GM18867 (cell line): ENCODE measurements around the gene CD84.
"Not testable (repeated sequence)": the region's sequence is repeated elsewhere in the genome, so short reads cannot be mapped to it uniquely, and the experiment has no call there.

Source experiments
- ATAC-seq: cut with Tn5 transposase; IDR thresholded peaks from one replicate; pipeline ENCODE4 v1.9.1; 2021; ENCODE audit warnings: mild to moderate bottlenecking, moderate library complexity; ENCODE audit not compliant: unreplicated experiment

The CD84 gene

DNA sequence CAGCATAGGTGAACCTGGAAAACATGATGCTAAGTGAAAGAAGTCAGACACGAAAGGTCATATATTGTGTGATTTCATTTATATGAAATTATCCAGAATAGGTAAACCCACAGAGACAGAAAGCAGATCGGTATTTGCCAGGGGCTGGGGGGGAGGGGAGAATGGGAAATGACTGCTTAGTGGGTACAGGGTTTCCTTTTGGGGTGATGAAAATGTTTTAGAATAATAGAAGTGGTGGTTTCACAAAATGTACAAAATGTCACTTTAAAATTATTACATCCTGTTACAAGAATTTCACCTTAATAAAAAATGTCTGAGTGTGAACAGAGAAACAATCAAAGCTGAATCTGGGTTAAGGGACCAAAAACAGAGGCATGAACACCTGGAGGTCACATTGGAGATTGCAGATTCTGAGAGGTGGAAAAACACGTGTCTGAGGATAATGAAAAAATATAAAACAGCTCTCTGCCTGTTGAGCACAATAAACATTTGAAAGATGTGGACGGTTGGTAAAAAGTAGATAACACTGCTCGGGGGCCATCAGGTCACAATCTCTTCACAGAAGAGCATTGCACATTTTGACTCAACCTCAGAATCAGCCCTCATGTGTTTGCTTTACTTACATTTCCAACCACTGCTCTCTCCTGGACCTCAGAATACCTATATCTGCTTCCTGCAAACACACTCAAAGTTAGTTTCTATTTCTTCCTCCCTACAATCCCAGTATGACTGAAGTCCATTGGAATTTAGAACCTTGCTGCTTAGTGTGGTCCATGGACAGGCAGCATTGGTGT is 59.5 kb downstream of the CD84 start:
- ATAC-seq = peak; percentile 45

DNA sequence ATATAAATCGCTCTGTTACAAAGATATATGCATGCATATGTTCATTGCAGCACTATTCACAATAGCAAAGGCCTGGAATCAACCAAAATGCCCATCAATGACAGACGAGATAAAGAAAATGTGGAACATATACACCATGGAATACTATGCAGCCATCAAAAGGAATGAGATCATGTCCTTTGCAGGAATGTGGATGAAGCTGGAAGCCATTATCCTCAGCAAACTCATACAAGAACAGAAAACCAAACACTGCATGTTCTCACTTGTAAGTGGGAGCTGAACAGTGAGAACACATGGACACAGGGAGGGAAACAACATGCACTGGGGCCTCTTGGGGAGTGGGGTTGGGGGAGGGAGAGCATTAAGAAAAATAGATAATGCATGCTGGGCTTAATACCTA is 61.8 kb downstream of the CD84 start:
- not testable (repeated sequence) for ATAC-seq

DNA sequence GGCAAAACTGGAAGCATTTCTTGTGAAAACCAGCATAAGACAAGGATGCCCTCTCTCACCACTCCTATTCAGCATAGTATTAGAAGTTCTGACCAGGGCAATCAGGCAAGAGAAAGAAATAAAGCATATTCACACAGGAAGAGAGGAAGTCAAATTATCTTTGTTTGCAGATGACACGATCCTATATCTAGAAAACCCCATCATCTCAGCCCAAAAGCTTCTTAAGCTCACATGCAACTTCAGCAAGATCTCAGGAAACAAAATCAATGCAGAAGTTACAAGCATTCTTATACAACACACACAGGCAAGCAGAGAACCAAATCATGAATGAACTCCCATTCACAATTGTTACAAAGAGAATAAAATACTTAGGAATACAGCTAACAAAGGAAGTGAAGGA is 63.4 kb downstream of the CD84 start:
- not testable (repeated sequence) for ATAC-seq

DNA sequence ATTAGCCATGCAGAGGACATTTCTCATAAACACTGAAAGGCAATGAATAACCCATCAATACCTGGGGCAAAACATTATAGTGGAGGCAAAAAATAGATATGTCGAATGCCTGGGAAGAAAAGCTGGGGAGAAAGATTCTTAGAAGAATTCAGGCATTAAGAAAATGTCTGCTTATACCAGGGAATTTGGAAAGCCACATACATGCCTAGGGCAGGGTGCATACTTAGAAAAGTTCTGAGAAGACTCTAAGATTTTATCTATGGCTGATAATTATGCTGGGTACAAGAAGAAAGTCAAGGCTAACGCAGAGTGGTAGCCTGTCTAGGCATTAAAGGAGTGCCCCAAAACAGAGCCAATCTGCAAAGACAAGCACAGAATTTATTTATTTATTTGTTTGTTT is 74.6 kb downstream of the CD84 start:
- ATAC-seq = no peak

DNA sequence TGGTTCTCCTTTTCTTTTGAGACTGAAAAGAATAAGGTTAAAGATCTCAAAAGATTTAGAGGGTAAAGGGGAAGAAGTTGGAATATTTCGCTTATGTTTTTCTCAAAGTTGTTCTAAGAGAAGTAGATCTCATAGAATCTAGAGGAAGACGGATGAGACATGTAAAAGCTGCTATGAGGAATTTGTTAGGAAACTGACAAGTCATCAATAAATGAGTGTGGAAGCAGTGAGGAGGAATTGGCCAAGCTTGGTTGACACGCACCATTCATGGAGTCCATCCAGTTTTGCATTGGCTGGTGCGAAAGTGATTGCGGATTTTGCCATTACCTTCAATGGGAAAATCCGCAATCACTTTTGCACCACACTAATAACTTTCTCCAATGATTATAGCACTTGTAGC is 76.2 kb downstream of the CD84 start:
- no peak for ATAC-seq

DNA sequence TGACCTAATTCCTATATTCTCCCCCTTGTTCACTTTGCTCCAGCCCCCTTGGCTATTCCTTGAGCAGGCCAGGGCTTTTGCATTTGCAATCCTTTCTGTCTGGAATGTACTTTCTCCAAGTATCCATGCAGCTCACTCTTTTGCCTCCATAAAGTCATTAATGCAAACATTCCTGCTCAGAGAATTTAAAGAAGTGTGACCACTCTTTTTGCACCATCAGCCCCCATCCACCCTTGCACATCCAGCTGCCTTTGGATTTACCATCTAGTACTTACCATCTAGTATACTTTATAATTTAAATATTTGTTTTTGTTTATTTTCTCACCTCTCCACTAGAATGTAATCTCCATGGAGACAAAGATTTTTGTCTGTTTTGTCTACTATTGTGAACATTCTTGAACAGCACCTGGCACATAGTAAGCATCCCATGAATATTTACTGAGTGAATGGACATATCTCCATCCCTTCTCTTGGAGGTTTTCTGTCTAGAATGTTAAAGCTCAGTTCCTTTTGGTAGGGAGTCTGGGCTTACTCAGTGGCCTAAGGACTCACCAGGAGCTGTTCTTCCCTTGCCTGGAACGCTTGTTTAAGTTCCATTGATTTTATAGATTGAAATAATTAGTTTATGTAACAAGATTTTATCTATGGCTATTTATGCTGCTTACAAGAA is 78.8 kb downstream of the CD84 start:
- ATAC-seq = no peak

DNA sequence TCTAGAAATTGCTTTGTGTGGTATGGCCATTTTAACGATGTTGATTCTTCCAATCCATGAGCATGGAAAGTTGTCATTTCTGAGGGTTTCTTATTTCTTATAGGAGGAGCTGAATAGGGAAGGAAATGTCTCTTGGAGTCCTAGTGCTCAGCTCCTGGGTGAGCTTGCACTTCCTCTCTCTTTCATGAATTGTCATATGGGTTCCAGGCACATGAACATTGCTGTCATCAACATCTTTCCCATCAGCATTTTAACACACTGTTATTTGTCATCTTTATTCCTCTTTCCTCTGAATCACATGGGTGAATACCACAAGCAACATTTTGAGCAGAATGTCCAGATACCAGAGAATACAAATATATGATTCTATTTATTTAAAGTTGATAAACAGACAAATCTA is 79.7 kb downstream of the CD84 start:
- ATAC-seq = no peak

DNA sequence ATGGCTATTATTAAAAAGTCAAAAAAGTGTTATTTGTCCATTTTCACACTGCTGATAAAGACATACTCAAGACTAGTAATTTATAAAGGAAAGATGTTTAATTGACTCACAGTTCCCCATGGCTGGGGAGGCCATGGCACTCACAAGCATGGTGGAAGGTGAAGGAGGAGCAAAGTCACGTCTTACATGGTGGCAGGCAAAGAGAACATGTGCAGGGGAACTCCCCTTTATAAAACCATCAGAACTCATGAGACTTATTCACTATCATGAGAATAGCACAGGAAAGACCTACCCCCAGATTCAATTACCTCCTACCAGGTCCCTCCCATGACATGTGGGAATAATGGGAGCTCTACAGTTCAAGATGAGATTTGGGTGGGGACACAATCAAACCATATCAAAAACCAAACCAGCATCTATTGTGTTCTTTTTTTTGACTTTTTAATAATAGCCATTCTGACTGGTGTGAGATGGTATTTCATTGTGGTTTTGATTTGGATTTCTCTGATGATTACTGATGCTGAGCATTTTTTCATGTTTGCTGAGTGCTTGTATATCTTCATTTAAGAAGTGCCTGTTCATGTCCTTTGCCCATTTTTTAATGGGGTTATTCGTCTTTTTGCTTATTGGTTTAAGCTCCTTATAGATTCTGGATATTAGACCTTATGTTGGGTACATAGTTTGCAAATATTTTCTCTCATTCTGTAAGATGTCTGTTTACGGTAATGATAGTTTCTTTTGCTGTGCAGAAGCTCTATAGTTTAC is 80.8 kb downstream of the CD84 start:
- not testable (repeated sequence) for ATAC-seq

DNA sequence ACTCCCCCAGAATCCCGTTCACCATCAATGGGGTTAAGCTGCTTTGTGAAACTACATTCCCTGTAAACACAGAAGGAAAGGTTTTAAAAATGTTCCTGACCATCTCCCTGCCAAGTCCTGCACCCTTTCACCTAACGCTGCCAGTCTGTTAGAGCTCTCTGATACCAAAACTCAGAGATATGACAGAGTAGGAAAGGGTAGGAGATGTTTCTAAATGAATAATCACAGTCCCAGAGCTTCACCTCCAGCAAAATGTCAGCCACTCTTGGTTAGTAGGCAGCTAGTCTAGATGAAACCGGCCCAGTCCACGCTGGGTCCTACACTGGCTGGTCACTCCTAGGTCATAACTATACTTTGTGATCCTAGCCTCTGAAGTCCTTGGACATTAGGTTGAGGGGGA is 83.0 kb downstream of the CD84 start:
- no peak for ATAC-seq

DNA sequence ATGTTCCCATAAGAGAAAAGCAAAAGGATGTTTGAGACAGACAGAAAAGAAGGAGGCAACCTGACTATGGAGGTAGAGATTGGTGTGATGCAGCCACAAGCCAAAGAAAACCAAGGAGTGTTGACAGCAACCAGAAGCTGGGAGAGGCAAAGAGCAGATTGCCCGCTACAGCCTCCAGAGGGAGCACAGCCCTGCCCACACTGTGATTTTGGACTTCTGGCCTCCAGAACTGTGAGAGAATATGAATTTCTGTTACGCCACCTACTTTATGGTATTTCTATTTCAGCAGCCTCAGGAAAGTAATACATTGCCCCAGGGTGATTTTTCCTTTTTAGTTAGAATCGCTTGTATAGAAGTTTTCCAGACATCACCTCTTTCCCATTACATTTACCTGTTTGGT is 84.7 kb downstream of the CD84 start:
- no peak for ATAC-seq

DNA sequence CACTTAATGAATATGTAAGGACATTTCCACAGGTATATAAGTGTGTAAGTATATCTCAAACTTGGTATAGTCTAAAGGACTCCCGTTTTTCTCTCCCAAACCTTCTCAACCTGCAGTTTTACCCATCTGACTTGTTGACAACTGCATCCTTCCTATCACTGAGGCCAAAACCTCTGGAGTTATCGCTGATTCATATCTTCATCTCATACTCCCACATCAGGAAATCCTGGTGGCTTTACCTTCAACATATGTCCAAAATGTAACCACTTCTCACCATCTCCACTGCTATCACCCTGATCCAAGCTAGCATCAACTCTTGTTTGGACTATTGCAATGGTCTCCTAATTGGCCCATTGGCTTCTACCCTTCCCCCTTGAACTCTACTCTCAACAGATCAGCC is 86.7 kb downstream of the CD84 start:
- ATAC-seq = no peak

DNA sequence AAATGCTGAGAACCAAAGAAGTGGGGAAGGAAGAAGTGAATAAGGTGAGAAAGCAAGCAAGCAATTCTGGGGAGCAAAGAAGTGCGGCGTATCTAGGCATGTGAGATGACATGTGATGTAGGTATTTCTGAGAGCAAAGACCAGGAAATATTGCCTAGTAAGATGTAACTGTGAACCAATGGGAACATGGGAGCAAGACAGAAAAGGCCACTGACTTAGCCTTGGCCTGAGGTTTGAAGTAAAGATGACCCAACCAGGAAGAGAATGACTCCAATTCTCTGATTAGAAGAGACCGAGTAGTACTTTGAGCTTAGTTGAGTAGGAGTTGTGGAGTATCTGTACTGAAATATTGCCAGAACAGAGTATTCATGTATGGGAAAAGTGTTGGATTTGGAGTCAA is 87.3 kb downstream of the CD84 start:
- ATAC-seq = no peak
